Upper lobe of left lung (tissue), 6 donors: ENCODE measurements around the gene PTDSS2. TPM values are rescaled to one million over a fixed set of nuclear protein-coding genes. Genes with fewer than 3 reads are reported as not detected.

Experiments
- ATAC-seq, 2 donors: fragments of 200-7000 bp; cut with Tn5 transposase; one replicate each; pipeline ENCODE4 v1.9.1; 2022; ENCODE audit warnings: mild to moderate bottlenecking in 2 of 2, moderate library complexity in 2 of 2; ENCODE audit not compliant: low FRiP score in 2 of 2
- DNase-seq, 2 donors: peaks; one replicate each; pipeline ENCODE4 v3.0.0-alpha.2; 2019 to 2020
- H3K27ac ChIP-seq, 4 donors: fragments of 200-600 bp; sonication (generic); one replicate each; pipeline ENCODE4 v1.5.1; 2016 to 2019
- H3K27me3 ChIP-seq, 4 donors: fragments of 200-600 bp; sonication (generic); one replicate each; pipeline ENCODE4 v1.5.1; 2017 to 2019
- H3K36me3 ChIP-seq, 4 donors: fragments of 200-600 bp; sonication (generic); one replicate each; pipeline ENCODE4 v1.5.1; 2016 to 2019
- H3K4me1 ChIP-seq, 4 donors: fragments of 200-600 bp; sonication (generic); one replicate each; pipeline ENCODE4 v1.5.1; 2018 to 2019
- H3K4me3 ChIP-seq, 4 donors: fragments of 200-600 bp; sonication (generic); one replicate each; pipeline ENCODE4 v1.5.1; 2017 to 2019; ENCODE audit warnings: mild to moderate bottlenecking in 2 of 4, moderate library complexity in 1 of 4
- H3K9me3 ChIP-seq, 4 donors: fragments of 200-600 bp; sonication (generic); one replicate each; pipeline ENCODE4 v1.5.1; 2018 to 2019
- CTCF ChIP-seq, 6 experiments: fragments of 450-650 bp in 4 of 6; fragments of 200-600 bp in 2 of 6; sonication (generic) in 2 of 6; IDR thresholded peaks; one replicate each; pipeline ENCODE4 v1.5.1; 2016 to 2019; ENCODE audit warnings: antibody characterized with exemption in 6 of 6
- EP300 ChIP-seq, 4 donors: sonication (generic); formaldehyde crosslinking; IDR thresholded peaks; one replicate each; pipeline ENCODE4 v1.5.1; 2017; ENCODE audit warnings: antibody characterized with exemption in 4 of 4, control low read depth in 2 of 4
- POLR2A ChIP-seq, 4 donors: fragments of 450-650 bp; IDR thresholded peaks; one replicate each; pipeline ENCODE4 v1.5.1; 2016 to 2017; ENCODE audit warnings: antibody characterized with exemption in 4 of 4, mild to moderate bottlenecking in 2 of 4
- POLR2AphosphoS5 ChIP-seq, 2 donors: sonication (generic); formaldehyde crosslinking; IDR thresholded peaks; one replicate each; pipeline ENCODE4 v1.5.1; 2017; ENCODE audit warnings: antibody characterized with exemption in 2 of 2
- WGBS, 2 donors: methylation state at CpG; one replicate each; pipeline ENCODE4 v1.1.5; 2017 to 2018; 5-methylcytosine and 5-hydroxymethylcytosine counted together
- total RNA-seq, 6 donors: library from RNA; depleted of rRNA in 4 of 6; stranded (reverse); fragments of >200 nt in 4 of 6; gene quantifications; one replicate each; pipeline versions ENCODE4 v1.1.0 to v1.2.1, GENCODE V29; 2016 to 2021
- donor health status: DM: no; HTN: no; CAD: no; lungs with moderate emphysema.
- donor health status: DM: no; HTN: yes; CAD: no; lungs with severe emphysema.

PTDSS2 gene
- total RNA-seq, 6 donors from 2014 or later = 29.6 to 188 (median 45.1) TPM

- TF ChIP-seq CTCF (IDR thresholded peaks at IDR 0.05) = no peak
- no peak for TF ChIP-seq POLR2AphosphoS5 (IDR thresholded peaks at IDR 0.05)
- ATAC-seq (no peak), DNase-seq (peak in 1 of 2 donors; percentile 69)
- peaks cover 6 to 11% (median 6%) of the 10 kb centered on the region in 4 donors for H3K4me1 ChIP-seq
- no peaks in the 10 kb centered on the region for H3K9me3 ChIP-seq
- peaks cover 46 to 95% (median 89%) of the 10 kb centered on the region in 4 donors for H3K36me3 ChIP-seq
- 96 to 97% methylated on average over 30 to 31 of the region's 31 CpGs for WGBS, 2 donors
- no peaks in the 10 kb centered on the region for H3K27me3 ChIP-seq
- no peak overlapping the region for H3K4me3 ChIP-seq
- no peak overlapping the region for H3K27ac ChIP-seq
Measured at GRCh38 chr11:497565-498296, 47.7 kb downstream of the PTDSS2 start.

GRCh38 chr11:498297-499181, 48.5 kb downstream of the PTDSS2 start:
- H3K4me3 ChIP-seq = no peak overlapping the region
- no peak overlapping the region for H3K27ac ChIP-seq
- peaks cover 14 to 19% (median 14%) of the 10 kb centered on the region in 4 donors for H3K4me1 ChIP-seq
- TF ChIP-seq EP300 (IDR thresholded peaks at IDR 0.05) (no peak), POLR2AphosphoS5 (IDR thresholded peaks at IDR 0.05) (no peak), CTCF (IDR thresholded peaks at IDR 0.05) (no peak), POLR2A (IDR thresholded peaks at IDR 0.05) (no peak)
- ATAC-seq (no peak), DNase-seq (peak in 1 of 2 donors; percentile 73)
- H3K27me3 ChIP-seq = no peaks in the 10 kb centered on the region
- 91 to 95% methylated on average over 14 to 26 of the region's 39 CpGs for WGBS, 2 donors
- no peaks in the 10 kb centered on the region for H3K9me3 ChIP-seq
- H3K36me3 ChIP-seq = peaks cover 46 to 87% (median 83%) of the 10 kb centered on the region in 4 donors

GRCh38 chr11:499201-500076, 49.4 kb downstream of the PTDSS2 start:
- TF ChIP-seq POLR2AphosphoS5 (IDR thresholded peaks at IDR 0.05) = no peak
- no peak for TF ChIP-seq CTCF (IDR thresholded peaks at IDR 0.05)
- no peak for TF ChIP-seq POLR2A (IDR thresholded peaks at IDR 0.05)
- no peak for TF ChIP-seq EP300 (IDR thresholded peaks at IDR 0.05)
- Histone ChIP-seq H3K27me3 (no peaks in the 10 kb centered on the region), H3K4me3 (no peak overlapping the region), H3K27ac (no peak overlapping the region), H3K36me3 (peaks cover 42 to 78% (median 74%) of the 10 kb centered on the region in 4 donors), H3K4me1 (peaks cover 23 to 28% (median 23%) of the 10 kb centered on the region in 4 donors), H3K9me3 (no peaks in the 10 kb centered on the region)
- ATAC-seq (no peak), DNase-seq (peak; percentile 19 to 83)
- 98% methylated on average over 4 to 21 of the region's 24 CpGs for WGBS, 2 donors

GRCh38 chr11:501001-501682, 51.1 kb downstream of the PTDSS2 start:
- Histone ChIP-seq H3K36me3 (peaks cover 37 to 61% (median 60%) of the 10 kb centered on the region in 4 donors), H3K4me1 (peaks cover 36 to 45% (median 40%) of the 10 kb centered on the region in 4 donors), H3K27me3 (no peaks in the 10 kb centered on the region), H3K9me3 (no peaks in the 10 kb centered on the region), H3K4me3 (no peak overlapping the region), H3K27ac (no peak overlapping the region)
- ATAC-seq = no peak
- TF ChIP-seq POLR2AphosphoS5 (IDR thresholded peaks at IDR 0.05) (no peak), CTCF (IDR thresholded peaks at IDR 0.05) (no peak), POLR2A (IDR thresholded peaks at IDR 0.05) (no peak), EP300 (IDR thresholded peaks at IDR 0.05) (no peak)
- WGBS, 2 donors = 92 to 95% methylated on average over 23 to 24 of the region's 24 CpGs
- peak in 1 of 2 donors; percentile 46 for DNase-seq
